Activated CD4-positive, CD25-positive, alpha-beta regulatory T cell treated with anti-CD3 and anti-CD28 coated beads, Interleukin-2, amount 50 U/mL, for 16 hours (primary cell): Measurements from ENCODE around the gene TSPOAP1.

Experiments used
- DNase-seq: peaks from one replicate; pipeline ENCODE4 v3.0.0-alpha.2; 2020; ENCODE audit warnings: low read depth, low spot score

TSPOAP1 gene

GRCh38 chr17:58328195-58329034 lies at the start of gene TSPOAP1:
TSS of gene TSPOAP1 (minus strand) at chr17:58328795. CDS start at chr17:58327920, 875 bp downstream.
- DNase-seq, result no peak

GRCh38 chr17:58377661-58378060 lies 49.1 kb upstream of the TSPOAP1 start:
- no peak for DNase-seq

GRCh38 chr17:58377093-58377601 lies 48.6 kb upstream of the TSPOAP1 start:
- DNase-seq, result no peak

- no peak for DNase-seq
Measured at GRCh38 chr17:58376472-58377000, 47.9 kb upstream of the TSPOAP1 start.

- DNase-seq, result no peak
Measured at GRCh38 chr17:58375811-58376210, 47.2 kb upstream of the TSPOAP1 start.

GRCh38 chr17:58375256-58375655 lies 46.7 kb upstream of the TSPOAP1 start:
- no peak for DNase-seq

- no peak for DNase-seq
Measured at GRCh38 chr17:58373923-58374322, 45.3 kb upstream of the TSPOAP1 start.

GRCh38 chr17:58373003-58373402 lies 44.4 kb upstream of the TSPOAP1 start:
- no peak for DNase-seq

GRCh38 chr17:58371300-58371950 lies 42.8 kb upstream of the TSPOAP1 start:
- DNase-seq, result no peak

GRCh38 chr17:58370716-58371115 lies 42.1 kb upstream of the TSPOAP1 start:
- no peak for DNase-seq

- DNase-seq, result no peak
Measured at GRCh38 chr17:58370309-58370708, 41.7 kb upstream of the TSPOAP1 start.

- DNase-seq, result no peak
Measured at GRCh38 chr17:58369214-58370031, 40.8 kb upstream of the TSPOAP1 start.

- DNase-seq, result no peak
Measured at GRCh38 chr17:58368860-58369213, 40.2 kb upstream of the TSPOAP1 start.

- DNase-seq, result no peak
Measured at GRCh38 chr17:58367461-58367860, 38.9 kb upstream of the TSPOAP1 start.

GRCh38 chr17:58365980-58366595 lies 37.5 kb upstream of the TSPOAP1 start:
- no peak for DNase-seq

GRCh38 chr17:58365185-58365979 lies 36.8 kb upstream of the TSPOAP1 start:
- no peak for DNase-seq

GRCh38 chr17:58364270-58364942 lies 35.8 kb upstream of the TSPOAP1 start:
- no peak for DNase-seq

- no peak for DNase-seq
Measured at GRCh38 chr17:58363457-58364185, 35.0 kb upstream of the TSPOAP1 start.

- DNase-seq, result no peak
Measured at GRCh38 chr17:58362368-58363014, 33.9 kb upstream of the TSPOAP1 start.
